CD4-positive, alpha-beta T cell treated with Interleukin-4 for 4 hours (primary cell): ENCODE data around the gene IGFBP2.

Experiments
- DNase-seq: peaks from one replicate; pipeline ENCODE4 v3.0.0-alpha.2; 2020

IGFBP2 gene

GRCh38 chr2:216643986-216644659 is 10.9 kb downstream of the IGFBP2 start:
- DNase-seq, result no peak

GRCh38 chr2:216644842-216645635 is 11.8 kb downstream of the IGFBP2 start:
- DNase-seq, result no peak

GRCh38 chr2:216645636-216645950 is 12.4 kb downstream of the IGFBP2 start:
- DNase-seq, result no peak

GRCh38 chr2:216646116-216646515 is 12.9 kb downstream of the IGFBP2 start:
- DNase-seq, result no peak

- DNase-seq, result no peak
These were observed 14.9 kb downstream of the IGFBP2 start for GRCh38 chr2:216648105-216648504.

GRCh38 chr2:216649574-216649973 is 16.4 kb downstream of the IGFBP2 start:
- DNase-seq, result no peak

GRCh38 chr2:216650626-216651257 is 17.5 kb downstream of the IGFBP2 start:
- DNase-seq, result no peak

GRCh38 chr2:216651351-216651881 is 18.2 kb downstream of the IGFBP2 start:
- no peak for DNase-seq

GRCh38 chr2:216652566-216652965 is 19.3 kb downstream of the IGFBP2 start:
- DNase-seq, result no peak

- no peak for DNase-seq
These were observed 20.0 kb downstream of the IGFBP2 start for GRCh38 chr2:216653093-216653799.

GRCh38 chr2:216653931-216654365 is 20.7 kb downstream of the IGFBP2 start:
- no peak for DNase-seq

- DNase-seq, result no peak
These were observed 21.4 kb downstream of the IGFBP2 start for GRCh38 chr2:216654528-216655052.

GRCh38 chr2:216657086-216657855 is 24.1 kb downstream of the IGFBP2 start:
- DNase-seq, result no peak

GRCh38 chr2:216657980-216658379 is 24.8 kb downstream of the IGFBP2 start:
- no peak for DNase-seq

- no peak for DNase-seq
These were observed 25.5 kb downstream of the IGFBP2 start for GRCh38 chr2:216658757-216659156.

GRCh38 chr2:216659276-216659675 is 26.1 kb downstream of the IGFBP2 start:
- DNase-seq, result no peak

GRCh38 chr2:216660496-216660895 is 27.3 kb downstream of the IGFBP2 start:
- DNase-seq, result no peak

GRCh38 chr2:216661051-216661450 is 27.8 kb downstream of the IGFBP2 start:
- DNase-seq, result no peak

GRCh38 chr2:216661639-216662375 is 28.6 kb downstream of the IGFBP2 start:
- DNase-seq, result no peak

- DNase-seq, result no peak
These were observed 29.9 kb downstream of the IGFBP2 start for GRCh38 chr2:216663106-216663505.

GRCh38 chr2:216663846-216664245 is 30.6 kb downstream of the IGFBP2 start:
- no peak for DNase-seq
